SKM-1 treated with dmso at 0.1 percent for 144 hours (cell line): Measurements from ENCODE around the gene IGSF23.

ENCODE experiments used
- DNase-seq: peaks from one replicate; lab custom pipeline; 2025; ENCODE audit not compliant: unreplicated experiment; lab: John Stamatoyannopoulos, UW

IGSF23 gene, protein sequence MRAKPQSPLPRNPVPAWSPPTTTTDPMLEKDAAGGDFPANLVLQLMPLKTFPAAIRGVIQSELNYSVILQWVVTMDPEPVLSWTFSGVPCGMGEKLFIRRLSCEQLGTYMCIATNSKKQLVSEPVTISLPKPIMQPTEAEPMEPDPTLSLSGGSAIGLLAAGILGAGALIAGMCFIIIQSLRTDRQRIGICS

GRCh38 chr19:44613295-44614178 is at the start of gene IGSF23:
Gene IGSF23 (plus strand): TSS chr19:44613563. CDS start chr19:44613646, 83 bp downstream.
- no peak for DNase-seq

- peak; percentile 26 for DNase-seq
Observed at GRCh38 chr19:44566984-44567383, 46.4 kb upstream of the IGSF23 start.

DNA sequence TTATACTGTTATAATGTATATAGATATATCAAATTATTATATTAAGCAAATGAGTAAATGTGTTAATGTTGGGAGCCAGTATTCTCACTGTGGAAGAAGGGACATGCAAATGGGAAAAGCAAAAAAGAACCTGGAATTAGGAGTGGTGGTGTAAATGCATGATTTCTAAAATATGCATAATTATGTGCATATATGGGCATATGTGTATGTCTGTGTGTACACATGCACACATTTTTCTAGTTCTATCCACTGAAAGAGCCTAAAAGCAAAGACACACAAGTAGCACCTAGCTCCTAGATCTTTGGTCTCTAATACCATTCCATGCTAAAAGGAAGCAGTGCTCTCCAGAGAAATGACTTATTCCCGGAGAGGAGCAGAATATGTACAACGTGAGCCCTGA is 45.6 kb upstream of the IGSF23 start:
- no peak for DNase-seq

DNA sequence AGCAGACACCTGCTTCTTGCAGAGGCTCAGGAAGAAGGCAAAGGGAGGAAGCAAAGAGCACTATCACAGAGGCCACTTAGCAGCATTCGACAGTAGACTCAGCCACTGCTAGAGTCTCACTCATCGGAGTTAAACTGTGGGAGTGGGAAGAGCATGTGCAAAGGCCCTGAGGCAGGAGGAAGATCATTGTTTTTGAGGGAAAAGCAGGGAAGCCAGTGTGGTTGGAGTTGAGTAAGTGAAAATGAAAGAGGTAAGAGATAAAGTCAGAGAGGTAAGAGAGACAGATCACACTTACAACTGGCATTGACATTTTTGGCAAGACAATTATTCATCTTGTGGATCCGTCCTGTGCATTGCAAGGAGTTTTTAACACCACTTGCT is 42.8 kb upstream of the IGSF23 start:
- no peak for DNase-seq

DNA sequence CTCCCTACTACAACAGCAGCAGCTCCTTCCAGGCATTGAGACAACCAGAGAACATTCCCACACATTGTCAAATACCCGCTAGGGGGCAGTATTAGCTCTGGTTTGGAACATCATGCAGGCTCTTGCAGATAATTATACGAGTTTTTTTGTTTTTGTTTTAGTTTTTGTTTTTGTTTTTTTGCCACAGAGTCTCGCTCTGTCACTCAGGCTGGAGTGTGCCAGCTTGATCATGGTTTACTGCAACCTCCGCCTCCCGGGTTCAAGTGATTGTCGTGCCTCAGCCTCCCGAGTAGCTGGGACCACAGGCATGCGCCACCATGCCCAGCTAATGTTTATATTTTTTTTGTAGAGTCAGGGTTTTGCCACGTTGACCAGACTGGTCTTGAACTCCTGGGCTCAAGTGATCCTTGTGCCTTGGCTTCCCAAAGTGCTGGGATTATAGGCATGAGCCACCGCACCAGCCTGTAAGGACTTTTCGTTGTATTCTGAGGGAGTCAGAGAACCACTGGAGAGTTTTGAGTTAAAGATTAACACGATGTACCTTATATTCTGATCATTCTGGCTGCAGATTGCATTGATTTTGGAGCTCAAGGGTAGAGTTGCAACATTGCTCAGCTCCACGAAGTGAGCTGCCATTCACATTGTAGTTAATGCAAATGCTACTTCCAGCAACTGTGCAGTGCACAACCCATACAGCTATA is 42.2 kb upstream of the IGSF23 start:
- peak; percentile 49 for DNase-seq

- no peak for DNase-seq
Observed at GRCh38 chr19:44571830-44572580, 41.4 kb upstream of the IGSF23 start.

GRCh38 chr19:44572581-44572900 is 40.8 kb upstream of the IGSF23 start:
- no peak for DNase-seq

DNA sequence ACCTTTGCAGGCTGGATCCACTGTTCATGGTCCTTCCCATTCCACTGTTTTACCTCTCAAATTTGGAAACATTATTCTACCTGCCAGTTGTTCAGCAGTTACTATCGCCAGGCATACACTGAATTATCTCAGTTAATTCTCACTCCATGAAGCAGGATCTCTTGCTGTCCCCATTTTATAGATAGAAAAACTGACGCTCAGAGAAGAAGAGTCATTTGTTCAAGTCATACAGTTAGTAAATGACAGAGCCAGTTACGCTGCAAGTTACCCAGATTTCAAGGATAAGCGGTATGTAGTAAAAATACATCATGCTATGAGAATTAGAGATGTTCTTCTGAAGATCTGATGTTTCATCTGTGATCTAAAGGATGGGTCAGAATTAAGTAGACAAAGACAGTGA is 40.2 kb upstream of the IGSF23 start:
- no peak for DNase-seq

- no peak for DNase-seq
Observed at GRCh38 chr19:44573627-44574026, 39.7 kb upstream of the IGSF23 start.

GRCh38 chr19:44574186-44574950 is 39.0 kb upstream of the IGSF23 start:
- DNase-seq: no peak

GRCh38 chr19:44575116-44575700 is 38.2 kb upstream of the IGSF23 start:
- DNase-seq: no peak

DNA sequence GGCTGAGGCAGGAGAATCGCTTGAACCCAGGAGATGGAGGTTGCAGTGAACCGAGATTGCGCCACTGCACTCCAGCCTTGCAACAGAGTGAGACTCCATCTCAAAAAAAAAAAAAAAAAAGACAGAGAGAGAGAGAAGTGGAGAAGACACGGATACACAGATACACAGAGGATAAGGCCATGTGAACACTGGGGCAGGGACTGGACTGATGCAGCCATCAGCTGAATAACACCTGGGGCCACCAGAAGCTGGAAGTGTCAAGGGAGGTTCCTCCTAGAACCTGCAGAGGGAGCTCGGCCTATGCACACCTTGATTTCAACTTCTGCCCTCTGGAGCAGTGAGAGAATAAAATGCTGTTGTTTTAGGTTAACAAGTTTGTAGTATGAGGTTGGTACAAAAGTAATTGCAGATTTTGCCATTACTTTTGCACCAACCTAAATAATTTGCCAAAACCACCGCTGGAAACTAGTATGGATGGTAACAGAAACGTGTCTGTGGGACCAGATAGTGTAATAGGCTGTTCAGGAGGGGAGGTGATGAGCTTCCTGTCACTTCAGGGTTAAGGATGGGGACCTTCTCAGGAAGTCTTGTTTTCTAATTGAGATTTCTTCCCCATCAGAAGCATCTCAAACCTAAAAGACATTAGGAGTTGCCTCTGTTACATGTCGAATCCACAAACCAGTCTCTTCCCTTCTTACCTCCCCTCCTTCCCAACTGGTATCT is 36.4 kb upstream of the IGSF23 start:
- DNase-seq: peak; percentile 40

- DNase-seq: no peak
Observed at GRCh38 chr19:44577566-44577874, 35.8 kb upstream of the IGSF23 start.

- DNase-seq: no peak
Observed at GRCh38 chr19:44579663-44580365, 33.5 kb upstream of the IGSF23 start.

DNA sequence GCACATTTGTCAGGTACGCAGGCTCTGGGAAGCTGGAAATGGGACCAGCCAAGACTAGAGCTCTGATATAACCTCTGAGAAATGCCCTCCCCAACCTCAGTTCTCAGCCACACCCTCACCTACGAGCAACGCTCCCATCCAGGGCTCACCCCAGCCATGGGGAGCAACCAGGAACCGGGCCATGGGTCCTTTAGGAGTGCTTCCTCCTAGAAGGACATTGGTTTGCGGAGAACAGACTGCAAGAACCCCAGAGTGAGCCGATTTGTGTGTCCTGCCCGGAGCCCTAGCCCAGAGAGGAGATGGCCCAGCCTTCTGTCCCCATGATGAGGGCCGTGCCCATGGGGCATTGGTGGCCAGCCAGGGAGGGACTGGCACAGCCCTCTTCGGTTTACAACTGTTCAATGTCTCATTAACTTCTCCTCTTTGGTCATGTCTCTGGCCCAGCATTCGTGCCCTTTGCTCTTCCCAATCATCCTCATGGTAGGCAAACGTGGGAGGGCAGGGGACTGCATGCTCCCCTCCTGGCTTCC is 32.9 kb upstream of the IGSF23 start:
- no peak for DNase-seq

- no peak for DNase-seq
Observed at GRCh38 chr19:44581288-44581687, 32.1 kb upstream of the IGSF23 start.

DNA sequence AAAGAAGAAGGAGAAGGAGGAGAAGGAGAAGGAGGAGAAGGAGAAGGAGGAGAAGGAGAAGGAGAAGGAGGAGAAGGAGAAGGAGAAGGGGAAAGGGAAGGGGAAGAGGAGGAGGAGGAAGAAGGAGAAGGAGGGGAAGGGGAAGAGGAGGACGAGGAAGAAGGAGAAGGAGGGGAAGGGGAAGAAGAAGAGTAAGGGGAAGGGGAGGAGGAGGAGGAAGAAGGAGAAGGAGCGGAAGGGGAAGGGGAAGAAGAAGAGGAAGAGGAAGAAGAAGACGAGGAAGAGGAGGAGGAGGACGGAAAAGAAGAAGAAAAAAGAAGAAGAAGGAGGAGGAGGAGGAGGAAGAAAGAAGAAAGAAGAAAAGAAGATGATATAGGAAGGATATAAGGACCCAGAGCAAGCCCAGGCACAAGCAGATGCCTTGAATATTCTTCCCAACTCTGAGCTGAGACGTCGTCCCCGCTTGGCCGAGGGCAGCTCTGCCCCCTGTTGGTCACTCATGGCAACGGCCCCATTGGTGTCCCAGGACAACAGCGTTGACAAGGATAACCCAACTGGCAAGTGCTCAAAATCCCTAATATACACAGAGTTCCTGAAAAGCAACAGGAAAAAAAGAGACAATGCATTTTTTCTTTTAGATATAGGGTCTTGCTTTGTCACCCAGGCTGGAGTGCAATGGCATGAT is 30.6 kb upstream of the IGSF23 start:
- DNase-seq: peak; percentile 32

- no peak for DNase-seq
Observed at GRCh38 chr19:44585371-44586133, 27.8 kb upstream of the IGSF23 start.
